Measurements from ENCODE around the gene AFF4. TPM values are rescaled to one million over a fixed set of nuclear protein-coding genes. Genes with fewer than 3 reads are reported as not detected.

The AFF4 gene
- total RNA-seq, 1 donor = 83.2 TPM

- no peak overlapping the region for H3K4me3 ChIP-seq (ENCODE audit: insufficient read depth, low read length)
- no peak overlapping the region for H2AFZ ChIP-seq (ENCODE audit: low read length)
- peaks cover 11% of the 10 kb centered on the region for H4K20me1 ChIP-seq (ENCODE audit: insufficient read depth, low read length)
- H3K79me2 ChIP-seq (ENCODE audit: insufficient read depth, low read length) = peaks cover 16% of the 10 kb centered on the region
- H3K27ac ChIP-seq (ENCODE audit: low read depth, low read length) = no peak overlapping the region
- peaks cover 6% of the 10 kb centered on the region for H3K36me3 ChIP-seq (ENCODE audit: insufficient read depth, low read length)
- H3K27me3 ChIP-seq (ENCODE audit: insufficient read depth, low read length) = no peaks in the 10 kb centered on the region
- H3K4me1 ChIP-seq (ENCODE audit: insufficient read depth, low read length) = peaks cover 6% of the 10 kb centered on the region
- H3K9me3 ChIP-seq (ENCODE audit: low read depth, low read length) = no peaks in the 10 kb centered on the region
- no peak for TF ChIP-seq CTCF (IDR thresholded peaks at IDR 0.05; ENCODE audit: extremely low read depth, low read depth, low read length)
- DNase-seq (ENCODE audit: insufficient read length, low spot score, missing footprints) = peak; percentile 71
- H3K4me2 ChIP-seq (ENCODE audit: insufficient read depth, low read length) = no peak overlapping the region
Measured at GRCh38 chr5:132827943-132828673, 135.3 kb downstream of the AFF4 start.

GRCh38 chr5:132826424-132827082 lies 136.9 kb downstream of the AFF4 start:
- H3K4me3 ChIP-seq (ENCODE audit: insufficient read depth, low read length) = no peak overlapping the region
- H4K20me1 ChIP-seq (ENCODE audit: insufficient read depth, low read length) = peaks cover 11% of the 10 kb centered on the region
- H3K36me3 ChIP-seq (ENCODE audit: insufficient read depth, low read length) = peaks cover 6% of the 10 kb centered on the region
- H2AFZ ChIP-seq (ENCODE audit: low read length) = no peak overlapping the region
- H3K79me2 ChIP-seq (ENCODE audit: insufficient read depth, low read length) = peaks cover 16% of the 10 kb centered on the region
- H3K27ac ChIP-seq (ENCODE audit: low read depth, low read length) = no peak overlapping the region
- DNase-seq (ENCODE audit: insufficient read length, low spot score, missing footprints) = peak; percentile 73
- H3K4me2 ChIP-seq (ENCODE audit: insufficient read depth, low read length) = no peak overlapping the region
- no peaks in the 10 kb centered on the region for H3K9me3 ChIP-seq (ENCODE audit: low read depth, low read length)
- peaks cover 6% of the 10 kb centered on the region for H3K4me1 ChIP-seq (ENCODE audit: insufficient read depth, low read length)
- no peaks in the 10 kb centered on the region for H3K27me3 ChIP-seq (ENCODE audit: insufficient read depth, low read length)
- TF ChIP-seq CTCF (IDR thresholded peaks at IDR 0.05; ENCODE audit: extremely low read depth, low read depth, low read length) = no peak

- peaks cover 11% of the 10 kb centered on the region for H4K20me1 ChIP-seq (ENCODE audit: insufficient read depth, low read length)
- peaks cover 6% of the 10 kb centered on the region for H3K4me1 ChIP-seq (ENCODE audit: insufficient read depth, low read length)
- peak; percentile 72 for DNase-seq (ENCODE audit: insufficient read length, low spot score, missing footprints)
- no peak overlapping the region for H3K27ac ChIP-seq (ENCODE audit: low read depth, low read length)
- no peaks in the 10 kb centered on the region for H3K27me3 ChIP-seq (ENCODE audit: insufficient read depth, low read length)
- H3K79me2 ChIP-seq (ENCODE audit: insufficient read depth, low read length) = peaks cover 16% of the 10 kb centered on the region
- no peak overlapping the region for H2AFZ ChIP-seq (ENCODE audit: low read length)
- H3K9me3 ChIP-seq (ENCODE audit: low read depth, low read length) = no peaks in the 10 kb centered on the region
- H3K4me2 ChIP-seq (ENCODE audit: insufficient read depth, low read length) = no peak overlapping the region
- peaks cover 6% of the 10 kb centered on the region for H3K36me3 ChIP-seq (ENCODE audit: insufficient read depth, low read length)
- H3K4me3 ChIP-seq (ENCODE audit: insufficient read depth, low read length) = no peak overlapping the region
- TF ChIP-seq CTCF (IDR thresholded peaks at IDR 0.05; ENCODE audit: extremely low read depth, low read depth, low read length) = no peak
Measured at GRCh38 chr5:132825834-132826391, 137.5 kb downstream of the AFF4 start.

Small RNA genes lying within 50 kb of the gene (small RNA-seq; reads per million reads assigned to genes)
- gene AC113410.1 (not detected), gene ATP6V0E1P1 (not detected), gene RF00019 (not detected), gene RNA5SP192 (not detected)

Other genes with a start within 250 kb of the AFF4 start
- gene KIF3A, start 226.1 kb downstream of the AFF4 start, total RNA-seq = 8.5 and 12.7 TPM in 2 replicates
- not detected in 2 replicates for gene CCNI2, start 216.2 kb downstream of the AFF4 start, total RNA-seq
- 32.1 and 33.7 TPM in 2 replicates for gene SEPTIN8, start 186.4 kb downstream of the AFF4 start, total RNA-seq
- gene SOWAHA, start 150.3 kb downstream of the AFF4 start, total RNA-seq = under 0.01 and 0.29 TPM in 2 replicates
- gene SHROOM1, start 133.0 kb downstream of the AFF4 start, total RNA-seq = 4.7 and 6.2 TPM in 2 replicates
- gene GDF9, start 97.2 kb downstream of the AFF4 start, total RNA-seq = 0.29 and 0.36 TPM in 2 replicates
- 76.0 and 94.6 TPM in 2 replicates for gene UQCRQ, start 97.0 kb downstream of the AFF4 start, total RNA-seq
- gene LEAP2, start 90.0 kb downstream of the AFF4 start, total RNA-seq = under 0.01 and 0.29 TPM in 2 replicates
- gene ZCCHC10, start 62.9 kb upstream of the AFF4 start, total RNA-seq = 7.7 and 12.3 TPM in 2 replicates
- gene HSPA4, start 88.4 kb upstream of the AFF4 start, total RNA-seq = 125 and 135 TPM in 2 replicates

Measured in osteoblast (primary cell).